GM10266 (cell line): ENCODE measurements around the gene GNAO1.

Source experiments
- DNase-seq: peaks from one replicate; pipeline ENCODE4 v3.0.0; 2012; ENCODE audit errors: extremely low spot score
- CTCF ChIP-seq: IDR thresholded peaks from 2 replicates; pipeline ENCODE4 v1.5.1; 2012; ENCODE audit warnings: mild to moderate bottlenecking, low read depth; ENCODE audit not compliant: control insufficient read depth, insufficient read depth; ENCODE audit errors: missing control alignments

The GNAO1 gene

GRCh38 chr16:56191156-56191815, at the start of gene GNAO1:
GNAO1 (plus strand) TSS chr16:56191489; CDS start chr16:56192236, 747 bp downstream.
- no peak for TF ChIP-seq CTCF
- peak; percentile 73 for DNase-seq

GRCh38 chr16:56143666-56144065, 47.6 kb upstream of the GNAO1 start:
- DNase-seq: no peak
- TF ChIP-seq CTCF: no peak

GRCh38 chr16:56145369-56145768, 45.9 kb upstream of the GNAO1 start:
- no peak for DNase-seq
- TF ChIP-seq CTCF: no peak

- no peak for DNase-seq
- no peak for TF ChIP-seq CTCF
Observed at GRCh38 chr16:56151621-56152020, 39.7 kb upstream of the GNAO1 start.

GRCh38 chr16:56161658-56162057, 29.6 kb upstream of the GNAO1 start:
- no peak for TF ChIP-seq CTCF

GRCh38 chr16:56163089-56163488, 28.2 kb upstream of the GNAO1 start:
- no peak for TF ChIP-seq CTCF
- no peak for DNase-seq

More at GRCh38 chr16:56161658-56162057, 29.6 kb upstream of the GNAO1 start:
- no peak for DNase-seq

GRCh38 chr16:56163938-56164337, 27.4 kb upstream of the GNAO1 start:
- TF ChIP-seq CTCF: no peak

More at GRCh38 chr16:56163938-56164337, 27.4 kb upstream of the GNAO1 start:
- no peak for DNase-seq
